NCI-H2171 (cell line): ENCODE results near the gene TBXAS1.
"Not testable (repeated sequence)": the region's sequence is repeated elsewhere in the genome, so short reads cannot be mapped to it uniquely, and the experiment has no call there.

Source experiments
- DNase-seq: peaks from one replicate; lab custom pipeline; 2025; lab: John Stamatoyannopoulos, UW

Gene TBXAS1

GRCh38 chr7:139915268-139915863 lies 86.3 kb downstream of the TBXAS1 start:
- DNase-seq = no peak

- DNase-seq = no peak
These were observed 87.0 kb downstream of the TBXAS1 start for GRCh38 chr7:139915864-139916716.

DNA sequence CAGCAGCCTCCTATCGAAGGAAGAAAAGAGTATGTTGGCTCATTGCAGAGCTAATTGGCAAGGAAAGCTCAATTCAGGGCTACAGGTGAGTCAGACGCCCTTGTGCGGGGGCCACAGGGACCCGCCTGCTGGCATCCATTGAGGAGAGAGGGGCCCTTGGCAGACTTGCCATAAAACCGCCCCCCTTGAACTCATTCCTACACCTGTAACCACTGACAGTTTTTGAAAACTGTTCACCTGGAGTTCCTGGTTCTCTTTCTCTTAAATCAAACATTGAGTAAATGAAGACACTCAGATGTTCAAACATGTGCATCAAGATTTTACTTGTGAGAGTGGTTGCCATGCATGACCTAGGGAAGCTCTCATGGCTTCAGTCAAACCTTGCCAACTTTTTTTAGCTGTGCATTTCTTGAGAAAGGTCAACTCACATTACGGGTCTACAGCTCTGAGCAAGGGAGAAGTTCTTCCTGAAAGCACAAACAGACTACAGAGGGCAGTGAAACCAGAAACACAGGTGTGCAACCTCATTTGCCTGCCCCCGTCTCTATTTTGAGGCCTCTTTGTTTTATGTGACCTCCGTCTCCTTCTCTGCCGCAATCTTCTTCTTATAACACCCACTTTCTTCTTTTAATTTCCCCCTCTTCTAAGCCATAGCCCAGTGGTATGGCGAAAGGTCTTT lies 87.8 kb downstream of the TBXAS1 start:
- no peak for DNase-seq

DNA sequence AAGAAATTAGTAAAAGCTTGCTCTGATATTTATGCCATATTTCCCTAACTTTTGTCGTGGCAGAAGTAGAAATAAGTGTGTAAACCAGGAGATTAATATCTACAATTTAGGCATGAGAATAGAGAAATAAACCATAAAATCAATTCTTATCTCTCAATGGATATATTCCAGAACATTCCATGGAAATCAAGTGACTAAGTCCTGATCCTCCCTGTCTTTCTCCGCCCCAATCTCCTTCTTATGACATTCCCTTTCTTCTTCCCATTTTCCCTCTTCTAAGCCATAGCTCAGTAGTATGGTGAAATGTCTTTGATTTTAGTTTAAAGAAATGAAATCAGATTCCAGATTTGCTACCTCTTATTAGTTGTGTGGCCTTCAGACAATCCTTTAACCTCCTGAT lies 88.8 kb downstream of the TBXAS1 start:
- no peak for DNase-seq

DNA sequence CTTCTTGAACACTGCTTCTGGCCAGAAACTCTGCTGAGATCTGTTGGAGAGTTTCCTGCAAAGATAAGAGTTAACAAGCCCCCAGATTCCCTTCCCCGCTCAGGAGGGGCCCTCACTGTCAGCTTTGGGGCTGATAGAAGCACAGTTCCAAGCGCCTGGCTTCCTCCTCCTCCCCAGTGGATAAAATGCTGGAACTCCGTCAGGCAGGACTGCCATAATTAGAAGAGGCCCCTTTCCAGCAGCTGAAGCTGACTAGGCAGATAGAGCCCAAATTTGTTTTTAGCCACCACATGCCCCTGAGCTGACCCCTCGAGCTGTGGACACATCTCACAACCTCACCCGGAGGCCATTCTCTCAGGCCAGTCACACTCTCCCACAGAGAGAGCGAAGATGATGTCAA lies 89.4 kb downstream of the TBXAS1 start:
- DNase-seq = no peak

DNA sequence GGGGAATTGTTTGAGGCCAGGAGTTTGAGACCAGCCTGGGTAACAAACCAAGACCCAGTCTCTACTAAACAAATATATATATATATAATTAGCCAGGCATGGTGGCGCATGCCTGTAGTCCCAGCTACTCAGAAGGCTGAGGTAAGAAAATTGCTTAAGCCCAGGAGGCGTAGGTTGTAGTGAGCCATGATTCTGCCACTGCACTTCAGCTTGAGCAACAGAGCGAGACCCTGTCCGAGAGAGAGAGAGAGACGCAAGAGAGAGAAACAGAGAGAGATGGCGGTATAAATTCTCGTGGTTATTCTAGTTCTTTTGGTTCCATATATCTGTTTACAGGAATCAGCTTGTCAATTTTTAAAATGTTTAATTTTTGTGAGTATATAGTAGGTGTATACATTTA lies 94.0 kb downstream of the TBXAS1 start:
- DNase-seq = no peak

GRCh38 chr7:139924461-139924860 lies 95.4 kb downstream of the TBXAS1 start:
- DNase-seq = no peak

GRCh38 chr7:139929221-139929620 lies 100.2 kb downstream of the TBXAS1 start:
- DNase-seq = not testable (repeated sequence)

DNA sequence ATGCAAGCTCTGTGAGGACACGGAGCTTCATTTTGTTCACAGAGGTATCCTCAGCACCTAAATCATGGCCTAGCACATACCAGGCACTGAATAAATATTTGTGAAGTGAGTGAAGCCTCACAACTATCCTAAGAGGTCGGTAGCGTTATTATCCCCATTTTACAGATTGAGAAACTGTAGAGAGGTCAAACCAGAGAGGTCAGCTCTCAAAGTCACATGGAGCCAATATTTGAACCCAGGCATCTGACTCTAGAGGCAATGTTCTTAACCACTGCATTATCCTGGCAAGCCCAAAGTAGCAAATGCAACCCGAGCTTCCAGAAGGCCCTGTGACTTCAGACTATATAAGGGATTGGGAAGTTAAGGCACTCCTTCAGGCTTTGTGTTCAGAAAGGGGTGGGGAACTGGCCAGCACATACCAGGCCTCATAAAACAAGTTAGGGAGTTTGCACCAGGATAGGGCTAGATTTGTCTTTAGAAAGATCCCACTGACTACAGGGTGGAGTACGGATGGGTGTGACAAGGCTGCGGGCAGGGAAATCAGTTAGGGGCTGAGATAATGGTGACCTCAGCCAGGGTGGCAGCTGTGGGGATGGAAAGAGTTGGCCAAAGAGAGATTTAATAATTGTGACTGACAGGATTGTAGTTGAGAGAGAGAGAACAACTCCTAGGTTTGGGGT lies 101.4 kb downstream of the TBXAS1 start:
- DNase-seq = no peak

- DNase-seq = no peak
These were observed 102.3 kb downstream of the TBXAS1 start for GRCh38 chr7:139931190-139931934.

GRCh38 chr7:139932531-139932930 lies 103.5 kb downstream of the TBXAS1 start:
- DNase-seq = no peak

DNA sequence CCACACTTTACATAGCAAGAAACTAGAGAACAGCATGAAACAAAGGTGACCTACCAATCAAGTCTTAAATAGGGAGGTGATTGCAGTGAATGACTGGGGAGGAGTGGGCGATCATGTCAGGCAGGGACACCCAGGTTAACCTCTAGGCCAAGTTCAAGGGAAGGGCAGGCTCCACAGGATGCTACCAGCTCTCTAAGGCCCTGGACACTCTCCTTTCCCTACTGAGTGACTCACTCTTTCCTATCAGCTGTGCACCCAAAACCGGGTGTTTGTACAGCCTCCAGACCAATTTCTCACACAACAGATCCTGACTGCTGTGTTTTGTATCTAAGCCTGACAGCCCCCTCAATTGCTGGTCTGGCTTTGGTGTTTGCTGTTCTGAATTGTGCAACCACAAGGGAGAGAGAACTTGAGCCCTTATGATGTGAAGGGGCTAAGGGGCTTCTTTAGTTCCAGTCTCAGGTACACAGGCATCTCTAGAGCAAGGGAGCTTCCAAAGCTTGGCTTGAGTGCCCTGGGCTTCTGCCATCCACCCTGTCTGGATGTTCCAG lies 107.8 kb downstream of the TBXAS1 start:
- DNase-seq = no peak

DNA sequence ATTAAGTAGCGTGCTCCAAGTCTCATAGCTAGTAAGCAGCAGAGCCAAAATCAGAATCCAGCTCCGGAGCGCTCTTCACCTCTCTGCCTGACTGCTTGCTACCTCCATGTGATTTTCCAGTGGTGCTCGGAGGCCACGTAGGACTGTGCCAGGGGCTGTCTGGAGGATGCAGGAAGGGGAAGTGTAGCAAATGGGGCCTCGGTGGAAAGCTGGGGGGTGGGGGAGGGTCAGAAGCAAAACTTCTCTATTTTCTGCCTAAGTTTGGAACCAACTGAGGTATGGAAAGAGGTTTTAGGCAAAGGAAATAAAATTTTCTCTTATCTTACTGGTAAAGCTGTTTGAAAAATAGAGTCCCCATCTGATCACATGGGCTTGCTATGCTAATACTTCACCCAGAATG lies 108.7 kb downstream of the TBXAS1 start:
- DNase-seq = no peak

DNA sequence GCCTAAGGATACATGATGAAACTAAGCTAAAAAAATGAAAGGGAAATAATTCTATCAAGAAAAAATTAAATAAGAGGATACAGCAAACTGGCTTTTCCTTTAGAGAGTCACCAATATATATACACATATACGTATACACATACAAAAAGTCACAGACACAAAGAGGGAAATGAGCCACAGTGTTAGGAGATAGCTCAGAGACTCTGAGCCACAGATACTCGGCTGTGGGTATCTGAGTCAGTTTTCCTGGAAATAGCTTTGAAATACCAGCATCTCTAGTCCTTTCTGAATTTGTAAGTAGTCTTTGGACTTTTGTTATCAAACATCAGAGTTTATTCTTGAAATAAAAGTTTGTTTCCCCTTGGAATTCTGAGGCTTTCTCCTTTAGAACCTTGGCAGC lies 111.8 kb downstream of the TBXAS1 start:
- no peak for DNase-seq

DNA sequence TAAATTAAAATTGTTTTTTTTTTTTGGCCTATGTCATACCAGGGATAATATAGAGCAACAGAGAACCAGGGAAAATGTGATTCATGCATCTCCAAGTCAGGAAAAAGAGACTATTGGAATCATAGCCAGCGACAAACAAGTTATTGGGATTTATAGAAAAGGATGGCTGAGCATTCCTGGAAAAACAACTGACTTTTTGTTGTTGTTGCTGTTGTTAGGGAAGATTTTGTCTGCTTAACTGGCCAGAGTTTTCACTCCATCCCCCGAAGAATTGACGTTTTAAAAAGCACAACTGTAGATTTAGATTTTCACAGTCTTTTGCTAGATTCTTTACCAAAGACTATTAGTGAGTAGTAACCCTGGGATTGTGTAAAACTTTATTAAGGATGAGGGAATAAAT lies 112.4 kb downstream of the TBXAS1 start:
- DNase-seq = no peak

DNA sequence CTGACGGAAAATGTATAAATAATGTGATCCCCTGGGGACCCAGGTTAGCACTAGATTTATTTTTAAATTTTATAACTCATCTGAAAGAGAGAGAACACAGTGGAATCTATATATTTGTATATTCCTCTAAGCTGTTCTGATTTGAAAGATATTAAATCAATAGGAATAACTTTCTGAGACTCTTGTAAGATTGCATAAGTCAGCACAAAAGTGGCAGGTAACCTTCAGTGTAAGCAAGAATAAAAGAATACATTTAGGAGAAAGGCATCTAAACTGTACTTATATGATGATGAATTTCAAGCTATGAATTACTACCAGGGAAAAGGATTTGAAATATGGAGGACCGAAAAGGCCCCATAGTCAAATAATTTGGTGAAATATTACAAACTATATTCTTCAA lies 112.8 kb downstream of the TBXAS1 start:
- DNase-seq = no peak

GRCh38 chr7:139942636-139943035 lies 113.6 kb downstream of the TBXAS1 start:
- DNase-seq = no peak

DNA sequence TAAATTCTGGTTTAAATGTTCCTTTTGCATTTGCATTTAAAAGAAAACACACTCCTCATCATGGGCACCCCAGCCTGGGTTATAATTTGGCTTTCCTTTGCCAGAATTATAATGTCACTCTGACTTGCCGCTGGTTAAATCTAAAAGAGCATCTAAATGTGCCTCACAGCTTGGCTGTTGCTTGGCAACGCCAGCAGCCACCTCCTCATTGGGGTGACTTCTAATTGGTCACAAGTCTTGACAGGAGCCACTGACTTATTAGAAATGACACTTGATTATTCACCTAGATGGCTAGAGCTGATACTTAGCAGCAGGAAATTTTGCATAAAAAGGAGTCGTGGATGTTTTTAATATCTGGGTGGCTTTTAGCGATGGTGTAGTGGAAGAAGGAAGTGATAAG lies 114.3 kb downstream of the TBXAS1 start:
- DNase-seq = peak; percentile 4

DNA sequence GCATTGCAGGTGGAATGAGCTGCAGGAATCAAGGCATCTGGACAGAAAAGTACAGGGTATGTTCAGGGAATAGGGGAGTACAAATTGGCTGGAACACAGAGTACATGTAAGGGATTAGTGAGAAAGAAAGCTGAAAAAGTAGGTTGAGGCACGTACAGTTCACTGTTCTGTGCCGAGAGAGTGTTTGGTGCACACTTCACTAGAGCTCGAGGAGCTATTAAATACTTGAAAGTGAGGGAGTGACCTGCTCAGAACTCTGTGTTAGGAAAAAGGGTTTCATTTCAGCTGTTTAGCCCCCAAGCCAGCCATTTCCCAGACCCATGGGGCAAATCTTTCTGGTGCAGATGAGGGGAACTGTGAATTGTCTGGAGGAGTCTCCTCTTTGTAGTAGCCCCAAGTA lies 115.2 kb downstream of the TBXAS1 start:
- no peak for DNase-seq

DNA sequence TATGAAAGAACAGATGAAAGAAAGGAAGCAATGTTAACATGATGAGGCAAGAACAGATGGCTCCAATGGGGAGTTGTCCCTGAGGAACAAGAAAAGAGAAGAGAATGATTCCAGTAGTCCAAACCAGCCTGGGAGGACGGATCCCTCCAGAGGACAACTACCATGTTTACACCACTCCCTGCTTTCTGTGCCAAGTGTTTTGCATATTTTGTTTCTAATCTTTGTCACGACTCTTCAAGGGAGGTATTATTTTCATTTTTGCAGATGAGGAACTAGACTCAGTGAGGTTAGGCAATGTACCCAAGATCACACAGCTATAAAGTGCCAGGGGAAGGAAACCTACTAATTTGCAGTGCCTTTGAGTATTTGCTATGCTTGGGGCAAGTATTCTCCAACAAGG lies 117.5 kb downstream of the TBXAS1 start:
- DNase-seq = no peak

DNA sequence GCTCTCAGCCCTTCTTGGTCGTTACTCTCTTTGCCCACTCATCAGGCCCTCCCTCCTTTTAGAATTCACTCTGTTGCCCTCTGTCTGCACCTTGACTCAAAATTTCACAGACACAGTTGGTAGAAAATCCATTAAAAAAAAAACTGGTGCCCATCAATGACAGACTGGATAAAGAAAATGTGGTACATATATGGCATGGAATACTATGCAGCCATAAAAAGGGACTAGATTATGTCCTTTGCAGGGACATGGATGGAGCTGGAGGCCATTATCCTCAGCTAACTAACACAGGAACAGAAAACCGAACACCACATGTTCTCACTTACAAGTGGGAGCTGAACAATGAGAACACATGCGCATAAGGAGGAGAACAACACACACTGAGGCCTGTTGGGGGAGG lies 118.0 kb downstream of the TBXAS1 start:
- no peak for DNase-seq

DNA sequence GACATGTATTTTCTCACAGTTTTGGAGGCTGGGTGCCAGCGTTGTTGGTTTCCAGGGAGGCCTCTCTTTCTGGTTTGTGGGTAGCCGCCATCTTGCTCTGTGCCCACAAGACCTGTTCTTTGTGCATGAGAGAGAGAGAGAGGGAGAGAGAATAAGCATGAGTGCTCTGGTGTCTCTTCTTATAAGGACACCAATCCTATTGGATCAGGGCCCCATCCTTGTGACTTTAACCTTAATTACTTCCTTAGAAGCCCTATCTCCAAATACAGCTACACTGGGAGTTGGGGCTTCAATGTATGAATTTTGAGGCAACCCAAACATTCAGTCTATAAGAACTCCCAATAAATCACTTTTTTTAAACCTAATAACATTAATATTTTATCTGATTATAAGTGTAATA lies 119.1 kb downstream of the TBXAS1 start:
- DNase-seq = no peak
